Activated naive CD8-positive, alpha-beta T cell (primary cell): Measurements from ENCODE around the gene MMP10.

Experiments used
- H3K27ac Mint-ChIP-seq: one replicate; pipeline ENCODE4 v1.8.0; 2021; ENCODE audit warnings: mixed read lengths
- H3K27me3 Mint-ChIP-seq: one replicate; pipeline ENCODE4 v1.8.0; 2021; ENCODE audit warnings: mixed read lengths
- H3K36me3 Mint-ChIP-seq: one replicate; pipeline ENCODE4 v1.8.0; 2021; ENCODE audit warnings: mixed read lengths
- H3K4me1 Mint-ChIP-seq: one replicate; pipeline ENCODE4 v1.8.0; 2021; ENCODE audit warnings: low read depth, mixed read lengths
- H3K4me3 Mint-ChIP-seq: one replicate; pipeline ENCODE4 v1.8.0; 2021; ENCODE audit warnings: mild to moderate bottlenecking, mixed read lengths
- H3K9me3 Mint-ChIP-seq: one replicate; pipeline ENCODE4 v1.8.0; 2021; ENCODE audit warnings: low read depth, mixed read lengths

Gene MMP10

DNA sequence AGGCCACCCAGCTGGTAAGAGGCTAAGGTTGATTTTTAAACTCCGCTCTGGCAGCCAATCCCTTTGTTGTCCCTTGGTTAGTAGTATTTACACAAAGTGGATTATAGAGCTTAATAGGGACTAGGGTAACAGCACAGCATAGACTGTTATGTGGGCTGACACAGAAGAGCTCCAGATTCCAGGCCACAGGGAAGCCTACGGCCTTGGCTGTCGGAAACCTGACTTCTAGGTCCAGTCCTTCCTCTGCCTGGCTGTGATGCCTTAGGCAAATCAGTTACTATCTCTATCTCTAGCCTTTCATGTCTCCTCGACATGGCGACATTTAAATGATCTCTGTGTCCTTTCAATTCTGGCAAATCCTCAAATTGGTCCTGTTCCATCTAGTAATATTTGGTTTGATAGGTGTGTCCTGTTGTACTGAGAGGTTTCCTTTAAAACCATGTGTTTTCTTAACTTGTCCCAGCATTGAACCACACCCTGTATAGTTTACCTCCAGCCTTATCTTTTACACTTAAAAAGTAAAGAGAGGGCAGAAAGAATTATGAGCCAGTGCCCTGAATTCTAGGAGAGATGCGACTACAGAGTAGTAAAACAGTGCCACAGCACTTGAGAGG, 13.4 kb upstream of the MMP10 start:
- H3K4me1 Mint-ChIP-seq, result no peaks in the 10 kb centered on the region

DNA sequence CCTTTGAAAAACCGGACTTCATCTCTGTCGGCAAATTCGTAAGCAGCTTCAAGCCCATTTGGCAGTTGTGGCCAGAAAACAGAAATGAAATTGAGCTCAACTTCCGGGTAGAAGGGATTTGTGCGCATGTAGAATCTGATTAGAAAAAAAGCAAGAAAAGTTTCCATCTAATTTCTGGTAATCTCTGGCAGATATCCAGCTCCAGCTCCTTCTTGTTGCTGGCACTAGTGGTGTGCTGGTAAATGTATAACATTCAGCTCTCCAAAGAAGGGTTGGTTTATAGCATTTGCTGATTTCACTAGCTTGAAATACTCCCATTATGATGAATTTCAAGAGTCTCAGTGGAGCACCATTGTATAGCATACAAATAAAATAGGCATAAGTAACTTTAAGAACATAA, 12.2 kb upstream of the MMP10 start:
- Mint-ChIP-seq H3K27me3 (no peaks in the 10 kb centered on the region), H3K27ac (no peak overlapping the region)

More for the DNA sequence above, 13.4 kb upstream of the MMP10 start:
- no peak overlapping the region for H3K27ac Mint-ChIP-seq
- H3K36me3 Mint-ChIP-seq, result no peaks in the 10 kb centered on the region
- H3K9me3 Mint-ChIP-seq, result no peaks in the 10 kb centered on the region
- no peaks in the 10 kb centered on the region for H3K27me3 Mint-ChIP-seq
- no peak overlapping the region for H3K4me3 Mint-ChIP-seq

DNA sequence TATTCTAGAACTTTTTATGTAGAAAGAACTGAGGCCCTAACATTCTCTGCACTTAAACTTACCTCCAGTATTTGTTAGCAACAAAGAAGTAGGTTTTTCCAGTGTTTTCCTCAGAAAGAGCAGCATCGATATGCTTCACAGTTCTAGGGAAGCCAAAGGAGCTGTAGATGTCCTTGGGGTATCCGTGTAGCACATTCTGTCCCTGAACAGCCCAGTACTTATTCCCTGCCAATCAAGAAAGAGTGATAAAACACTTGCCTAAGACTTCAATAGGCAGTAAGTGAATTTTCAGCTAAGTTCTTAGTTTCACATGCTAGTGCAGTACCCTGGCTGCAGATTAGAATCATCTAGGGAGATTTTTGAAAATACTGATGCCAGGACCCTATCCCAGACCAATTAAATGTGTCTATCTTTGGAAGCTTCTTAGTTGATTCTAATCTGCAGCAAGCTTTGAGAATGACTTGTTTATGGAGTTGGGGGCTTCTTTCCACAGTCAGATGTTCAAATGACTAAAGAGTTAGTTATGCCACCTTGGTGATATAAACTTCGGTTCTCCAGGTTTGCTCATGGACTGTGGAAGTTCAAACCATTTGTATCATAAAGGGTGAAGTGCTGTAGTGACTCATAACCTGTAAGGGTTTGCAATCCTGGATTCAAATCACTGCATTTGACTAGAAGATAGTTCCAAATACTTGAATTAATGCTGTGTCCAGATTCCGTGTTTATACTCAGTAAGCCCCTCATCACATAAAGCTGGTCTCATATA, 11.0 kb upstream of the MMP10 start:
- no peaks in the 10 kb centered on the region for H3K9me3 Mint-ChIP-seq
- no peaks in the 10 kb centered on the region for H3K36me3 Mint-ChIP-seq
- H3K4me1 Mint-ChIP-seq, result no peaks in the 10 kb centered on the region
- no peak overlapping the region for H3K4me3 Mint-ChIP-seq
- H3K27me3 Mint-ChIP-seq, result no peaks in the 10 kb centered on the region
- no peak overlapping the region for H3K27ac Mint-ChIP-seq

More for the DNA sequence above, 12.2 kb upstream of the MMP10 start:
- no peak overlapping the region for H3K4me3 Mint-ChIP-seq
- no peaks in the 10 kb centered on the region for H3K9me3 Mint-ChIP-seq
- H3K36me3 Mint-ChIP-seq, result no peaks in the 10 kb centered on the region
- H3K4me1 Mint-ChIP-seq, result no peaks in the 10 kb centered on the region

DNA sequence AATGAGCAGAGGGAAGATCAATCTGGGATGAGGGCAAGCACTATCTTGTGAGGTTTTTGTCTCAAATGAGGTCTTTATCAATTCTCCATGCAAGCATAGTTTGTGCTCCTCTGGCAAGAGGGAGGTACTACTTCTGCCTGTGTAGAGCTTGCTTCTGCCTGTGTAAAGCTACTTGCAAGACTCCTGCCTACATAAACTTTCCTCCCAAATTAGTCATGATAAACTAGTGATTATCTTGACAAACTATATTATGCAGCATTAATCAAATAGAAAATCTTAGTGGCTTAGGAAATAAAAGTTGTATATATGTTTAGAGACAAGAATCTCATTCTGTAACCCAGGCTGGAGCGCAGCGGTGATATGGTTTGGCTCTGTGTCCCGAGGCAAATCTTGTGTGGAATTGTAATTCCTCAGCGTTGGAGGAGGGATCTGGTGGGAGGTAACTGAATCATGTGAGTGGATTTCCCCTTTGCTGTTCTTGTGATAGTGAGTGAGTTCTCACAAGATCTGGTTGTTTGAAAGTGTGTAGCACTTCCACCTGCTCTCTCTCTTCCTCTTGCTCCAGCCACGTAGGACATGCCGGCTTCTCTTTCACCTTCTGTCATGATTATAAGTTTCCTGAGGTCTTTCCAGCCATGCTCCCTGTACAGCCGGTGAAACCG, 8.0 kb upstream of the MMP10 start:
- Mint-ChIP-seq H3K36me3 (no peaks in the 10 kb centered on the region), H3K27ac (no peak overlapping the region), H3K4me3 (no peak overlapping the region), H3K27me3 (no peaks in the 10 kb centered on the region), H3K4me1 (no peaks in the 10 kb centered on the region), H3K9me3 (peaks cover 3% of the 10 kb centered on the region)

DNA sequence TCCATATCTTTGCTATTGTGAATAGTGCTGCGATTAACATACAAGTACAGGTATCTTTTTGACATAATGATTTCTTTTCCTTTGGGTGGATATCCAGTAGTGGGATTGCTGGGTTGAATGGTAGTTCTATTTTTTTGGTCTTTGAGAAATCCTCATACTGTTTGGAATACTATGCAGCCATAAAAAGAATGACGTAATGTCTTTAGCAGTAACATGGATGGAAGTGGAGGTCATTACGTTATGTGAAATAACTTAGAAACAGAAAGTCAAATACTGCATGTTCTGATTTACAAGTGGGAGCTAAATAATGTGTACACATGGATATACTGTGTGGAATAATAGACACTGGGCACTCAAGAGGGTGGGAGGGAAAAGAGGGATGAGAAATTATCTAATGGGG, 4.0 kb upstream of the MMP10 start:
- Mint-ChIP-seq H3K4me3 (no peak overlapping the region), H3K36me3 (no peaks in the 10 kb centered on the region), H3K4me1 (no peaks in the 10 kb centered on the region), H3K9me3 (peaks cover 3% of the 10 kb centered on the region), H3K27ac (no peak overlapping the region), H3K27me3 (peaks cover 6% of the 10 kb centered on the region)

DNA sequence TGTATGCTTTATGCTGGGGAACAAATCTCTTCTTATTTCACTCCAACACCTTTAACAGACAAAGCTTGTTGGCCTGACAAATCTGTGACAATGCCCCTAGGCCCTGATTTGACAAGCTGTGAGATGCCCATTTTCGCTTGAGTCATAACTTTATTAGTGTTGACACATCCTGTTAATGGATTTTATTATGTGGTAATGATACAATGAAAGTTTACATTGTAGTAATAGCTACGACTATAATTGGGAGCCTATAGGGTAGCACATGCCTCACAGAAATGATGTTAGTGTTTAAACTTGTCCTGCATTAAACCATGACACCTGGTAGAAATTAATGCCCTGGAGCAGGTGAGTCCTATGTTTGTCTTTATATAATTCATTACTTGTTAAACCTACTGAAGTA, 3.3 kb upstream of the MMP10 start:
- Mint-ChIP-seq H3K4me1 (no peaks in the 10 kb centered on the region), H3K9me3 (peaks cover 3% of the 10 kb centered on the region), H3K27ac (no peak overlapping the region), H3K36me3 (no peaks in the 10 kb centered on the region), H3K4me3 (no peak overlapping the region), H3K27me3 (peaks cover 6% of the 10 kb centered on the region)

DNA sequence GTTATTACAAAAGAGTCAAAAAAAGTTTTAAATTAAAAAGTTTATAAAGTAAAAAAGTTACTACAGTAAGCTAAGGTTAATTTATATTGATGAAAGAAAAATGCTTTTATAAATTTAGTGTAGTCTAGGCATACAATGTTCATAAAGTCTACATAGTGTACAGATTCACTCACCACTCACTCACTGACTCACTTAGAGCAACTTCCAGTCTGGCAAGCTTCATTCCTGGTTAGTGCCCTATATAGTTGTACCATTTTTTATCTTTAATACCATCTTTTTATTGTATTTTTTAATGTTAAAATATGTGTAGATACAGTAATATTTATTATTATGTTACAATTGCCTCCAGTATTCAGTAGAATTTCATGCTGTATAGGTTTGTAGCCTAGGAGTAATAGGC, 2.6 kb upstream of the MMP10 start:
- Mint-ChIP-seq H3K4me1 (no peaks in the 10 kb centered on the region), H3K36me3 (no peaks in the 10 kb centered on the region), H3K27me3 (peaks cover 6% of the 10 kb centered on the region), H3K9me3 (peaks cover 3% of the 10 kb centered on the region), H3K4me3 (no peak overlapping the region), H3K27ac (no peak overlapping the region)

DNA sequence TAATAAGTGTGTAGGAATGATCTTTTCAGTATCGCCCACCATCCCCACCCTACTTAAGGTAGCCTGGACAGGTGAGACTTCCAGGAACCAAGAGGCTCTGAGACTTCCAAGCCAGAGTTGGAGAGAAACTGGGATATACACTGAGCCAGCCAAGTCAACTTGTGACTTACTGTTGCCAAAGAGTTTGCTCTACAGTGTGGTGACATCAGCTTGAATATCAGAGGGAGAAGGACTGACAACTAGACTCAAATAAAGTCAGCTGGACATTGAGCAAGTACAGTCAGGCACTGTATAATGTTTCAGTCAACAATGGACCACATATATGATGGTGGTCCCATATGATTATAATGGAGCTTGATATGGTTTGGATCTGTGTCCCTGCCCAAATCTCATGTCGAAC, 1.2 kb upstream of the MMP10 start:
- no peaks in the 10 kb centered on the region for H3K36me3 Mint-ChIP-seq
- H3K4me1 Mint-ChIP-seq, result no peaks in the 10 kb centered on the region
- no peak overlapping the region for H3K4me3 Mint-ChIP-seq
- H3K27me3 Mint-ChIP-seq, result peaks cover 6% of the 10 kb centered on the region
- peaks cover 3% of the 10 kb centered on the region for H3K9me3 Mint-ChIP-seq
- no peak overlapping the region for H3K27ac Mint-ChIP-seq

DNA sequence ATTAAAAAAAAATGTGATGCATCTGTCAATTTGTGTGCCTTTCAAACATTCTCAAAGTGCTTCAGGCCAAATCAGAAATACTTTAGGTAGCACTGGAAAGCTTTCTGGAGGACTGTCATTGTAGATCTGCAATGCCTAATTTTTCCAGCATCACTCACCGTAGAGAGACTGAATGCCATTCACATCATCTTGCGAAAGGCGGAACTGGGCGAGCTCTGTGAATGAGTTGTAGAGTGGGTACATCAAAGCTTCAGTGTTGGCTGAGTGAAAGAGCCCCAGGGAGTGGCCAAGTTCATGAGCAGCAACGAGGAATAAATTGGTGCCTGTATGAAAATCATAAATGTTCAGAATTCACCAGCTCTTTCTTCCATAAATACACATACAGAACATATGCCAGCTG, 4.0 kb downstream of the MMP10 start:
- H3K4me1 Mint-ChIP-seq, result no peaks in the 10 kb centered on the region
- H3K36me3 Mint-ChIP-seq, result no peaks in the 10 kb centered on the region
- H3K27ac Mint-ChIP-seq, result no peak overlapping the region
- H3K9me3 Mint-ChIP-seq, result no peaks in the 10 kb centered on the region
- peaks cover 8% of the 10 kb centered on the region for H3K27me3 Mint-ChIP-seq
- no peak overlapping the region for H3K4me3 Mint-ChIP-seq

DNA sequence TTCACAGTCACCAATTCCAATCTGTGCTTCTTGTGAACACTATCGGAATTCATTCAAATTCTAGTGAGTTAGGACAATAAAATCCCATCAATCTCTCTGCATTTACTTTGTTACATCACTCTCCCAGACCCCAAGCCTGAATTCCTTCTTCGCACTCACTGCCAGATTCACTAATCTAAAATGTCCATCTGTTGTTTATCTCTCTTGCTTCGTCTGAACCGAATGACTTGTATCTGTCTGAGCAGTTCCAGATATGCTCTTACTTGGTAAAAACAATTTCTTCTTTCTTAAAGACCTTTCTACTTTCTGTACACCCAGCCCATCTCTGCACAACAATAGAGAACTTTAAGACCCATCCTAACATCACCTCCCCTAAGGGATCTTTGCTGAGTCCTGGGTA, 7.0 kb downstream of the MMP10 start:
- no peaks in the 10 kb centered on the region for H3K36me3 Mint-ChIP-seq
- H3K9me3 Mint-ChIP-seq, result no peaks in the 10 kb centered on the region
- H3K4me3 Mint-ChIP-seq, result no peak overlapping the region
- H3K27me3 Mint-ChIP-seq, result peaks cover 16% of the 10 kb centered on the region
- no peaks in the 10 kb centered on the region for H3K4me1 Mint-ChIP-seq
- H3K27ac Mint-ChIP-seq, result no peak overlapping the region

DNA sequence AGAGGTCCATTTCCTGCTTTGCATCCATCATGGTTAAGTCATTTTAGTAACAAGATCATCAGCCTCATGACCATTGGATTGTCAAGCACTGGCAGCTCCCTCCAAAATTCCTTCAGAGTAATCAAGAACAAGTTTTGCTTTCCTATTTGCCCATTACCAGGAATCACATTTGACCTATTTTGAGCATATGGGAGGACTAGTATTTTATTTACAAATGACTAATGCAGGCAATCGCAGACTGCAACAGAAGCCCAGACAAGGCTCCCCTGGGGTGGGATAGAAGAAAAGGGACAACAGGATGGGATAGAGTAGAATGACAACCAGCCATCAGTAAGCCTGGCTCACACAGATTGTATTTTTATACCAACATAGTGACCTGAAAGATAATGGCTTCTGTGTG, 9.1 kb downstream of the MMP10 start:
- Mint-ChIP-seq H3K9me3 (no peaks in the 10 kb centered on the region), H3K4me1 (no peaks in the 10 kb centered on the region), H3K4me3 (no peak overlapping the region), H3K27ac (no peak overlapping the region), H3K36me3 (no peaks in the 10 kb centered on the region), H3K27me3 (peaks cover 17% of the 10 kb centered on the region)

DNA sequence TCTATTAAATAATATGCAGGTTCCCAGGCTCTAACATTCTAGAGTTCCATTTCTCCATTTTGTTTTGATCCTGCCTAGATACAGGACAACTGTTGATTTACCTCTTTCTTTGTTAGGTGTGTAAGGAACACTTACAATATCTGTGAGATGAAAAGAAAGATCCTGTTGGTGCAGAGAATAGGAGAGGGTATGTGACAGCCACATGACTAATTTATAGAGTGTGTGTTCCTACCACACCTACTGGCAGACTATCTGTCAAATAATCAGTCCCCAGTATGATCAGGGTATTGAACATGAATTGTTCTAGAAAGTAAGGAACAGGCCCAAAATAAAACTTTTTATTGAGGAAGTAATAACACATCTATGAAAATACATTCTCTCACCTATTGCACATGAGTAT, 10.2 kb downstream of the MMP10 start:
- Mint-ChIP-seq H3K4me1 (no peaks in the 10 kb centered on the region), H3K36me3 (no peaks in the 10 kb centered on the region), H3K9me3 (no peaks in the 10 kb centered on the region), H3K27ac (no peak overlapping the region), H3K4me3 (no peak overlapping the region), H3K27me3 (peaks cover 19% of the 10 kb centered on the region)

DNA sequence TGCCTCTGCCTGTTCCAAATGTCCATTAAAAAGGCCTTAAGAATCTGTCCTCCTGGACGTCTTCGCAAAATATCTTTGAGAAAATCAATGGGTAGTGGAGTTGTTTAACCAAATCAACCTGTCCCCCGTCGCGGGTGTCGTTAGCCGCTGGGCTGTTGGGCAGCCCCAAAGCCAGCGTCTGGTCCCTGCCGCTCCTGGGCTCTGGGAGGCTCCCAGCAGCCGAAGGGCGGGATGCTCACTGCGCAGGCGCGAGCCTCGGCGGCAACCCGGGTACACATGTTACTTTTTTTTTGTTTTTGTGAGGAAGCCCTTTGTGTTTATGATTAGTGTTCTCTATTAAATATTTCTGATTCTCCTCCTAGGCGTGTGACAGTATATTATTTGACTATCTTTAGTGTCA, 12.6 kb downstream of the MMP10 start:
- H3K36me3 Mint-ChIP-seq, result no peaks in the 10 kb centered on the region
- H3K4me3 Mint-ChIP-seq, result no peak overlapping the region
- no peak overlapping the region for H3K27ac Mint-ChIP-seq
- H3K4me1 Mint-ChIP-seq, result no peaks in the 10 kb centered on the region
- H3K27me3 Mint-ChIP-seq, result peaks cover 14% of the 10 kb centered on the region
- H3K9me3 Mint-ChIP-seq, result no peaks in the 10 kb centered on the region

DNA sequence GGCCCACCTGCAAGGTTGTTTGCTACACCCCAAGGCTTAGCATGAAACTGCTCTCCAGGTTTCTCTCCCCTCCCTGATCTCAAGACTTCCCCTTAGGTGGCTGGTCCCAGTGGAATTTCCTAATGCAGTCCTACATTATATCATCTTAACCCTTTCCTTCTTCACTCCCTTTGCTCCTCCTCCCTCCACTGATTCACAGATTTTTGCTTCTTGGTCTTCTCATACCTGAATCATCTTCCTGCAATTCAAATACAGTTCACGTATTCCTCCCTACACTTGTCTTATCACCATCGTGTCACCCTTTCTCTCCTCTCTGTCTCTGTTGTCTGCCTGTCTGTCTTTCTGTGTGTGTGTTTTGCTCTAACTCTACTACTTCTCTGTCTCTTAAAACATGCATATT, 17.0 kb downstream of the MMP10 start:
- Mint-ChIP-seq H3K27ac (no peak overlapping the region), H3K9me3 (no peaks in the 10 kb centered on the region), H3K27me3 (peaks cover 8% of the 10 kb centered on the region), H3K4me3 (no peak overlapping the region), H3K36me3 (no peaks in the 10 kb centered on the region), H3K4me1 (no peaks in the 10 kb centered on the region)

DNA sequence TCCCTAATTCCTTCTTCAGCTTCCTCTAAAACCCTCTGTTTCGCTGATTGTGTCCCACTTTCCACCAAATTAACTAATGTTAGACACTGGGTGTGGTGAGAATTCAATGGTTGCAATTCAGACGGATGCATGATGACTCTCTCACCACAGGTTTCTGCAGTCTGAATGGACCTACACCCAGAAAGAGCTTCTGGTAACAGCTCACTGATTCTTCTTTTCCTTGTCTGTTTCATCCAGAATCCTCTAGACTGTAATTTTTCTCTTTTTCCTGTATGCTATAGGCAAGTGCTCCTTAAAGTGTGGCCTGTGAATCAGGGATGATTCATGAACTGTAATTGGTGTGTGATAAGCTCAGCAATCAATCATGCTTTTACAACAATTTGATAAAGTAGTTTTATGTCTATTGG, 18.1 kb downstream of the MMP10 start:
- no peak overlapping the region for H3K4me3 Mint-ChIP-seq
- no peak overlapping the region for H3K27ac Mint-ChIP-seq
- H3K4me1 Mint-ChIP-seq, result no peaks in the 10 kb centered on the region
- peaks cover 9% of the 10 kb centered on the region for H3K27me3 Mint-ChIP-seq
- H3K36me3 Mint-ChIP-seq, result no peaks in the 10 kb centered on the region
- H3K9me3 Mint-ChIP-seq, result no peaks in the 10 kb centered on the region
